ENCODE results near the gene S100A16. TPM values are rescaled to one million over a fixed set of nuclear protein-coding genes. Genes with fewer than 3 reads are reported as not detected.
"Not testable (repeated sequence)": the region's sequence is repeated elsewhere in the genome, so short reads cannot be mapped to it uniquely, and the experiment has no call there.

Gene S100A16
- total and polyA plus RNA-seq, 4 donors = 72.8 to 116 (median 84.9) TPM

GRCh38 chr1:153582836-153583235 lies 30.1 kb downstream of the S100A16 start:
- DNase-seq; H3K36me3 ChIP-seq (ENCODE audit: control insufficient read depth in 1 of 2, insufficient read depth in 2 of 2, low read length in 1 of 2); ATAC-seq (ENCODE audit: low FRiP score); H3K9me3 ChIP-seq (ENCODE audit: control insufficient read depth, low read length); H3K27me3 ChIP-seq (ENCODE audit: control insufficient read depth in 1 of 2, insufficient read depth in 2 of 2, low read length in 1 of 2); H3K4me3 ChIP-seq (ENCODE audit: low read length in 2 of 2); H3K4me1 ChIP-seq (ENCODE audit: control insufficient read depth in 1 of 2, insufficient read depth in 2 of 2, low read length in 2 of 2); H3K27ac ChIP-seq (ENCODE audit: low read depth in 1 of 2, low read length in 2 of 2); intact Hi-C loops (cut with DNase I): not testable (repeated sequence)
- WGBS, 2 donors = 93% methylated on average over 29 to 34 of the region's 34 CpGs

DNA sequence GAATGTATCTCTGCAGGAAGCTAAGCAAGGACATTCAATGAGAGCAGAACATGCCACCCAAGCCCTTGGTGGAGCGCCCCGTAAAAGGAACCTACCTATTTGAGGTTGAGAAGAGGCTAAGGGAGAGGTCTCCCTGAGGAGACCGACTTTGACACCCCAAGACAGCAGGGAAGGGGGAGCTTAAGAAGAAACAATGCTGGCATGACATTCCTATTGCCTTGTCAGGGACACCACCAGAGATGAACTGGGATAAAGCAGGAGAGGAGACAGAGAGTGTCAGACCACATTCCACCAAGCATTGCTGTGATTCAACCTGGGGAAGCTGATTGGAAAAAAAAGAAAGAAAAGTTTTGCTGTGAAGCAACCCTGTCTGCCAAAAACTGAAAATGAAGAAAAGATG lies 34.0 kb downstream of the S100A16 start:
- no peak overlapping the region for H3K27ac ChIP-seq (ENCODE audit: low read depth in 1 of 2, low read length in 2 of 2)
- H3K9me3 ChIP-seq (ENCODE audit: control insufficient read depth, low read length) = no peaks in the 10 kb centered on the region
- H3K4me1 ChIP-seq (ENCODE audit: control insufficient read depth in 1 of 2, insufficient read depth in 2 of 2, low read length in 2 of 2) = no peaks in the 10 kb centered on the region
- no peak overlapping the region for H3K4me3 ChIP-seq (ENCODE audit: low read length in 2 of 2)
- no peaks in the 10 kb centered on the region for H3K36me3 ChIP-seq (ENCODE audit: control insufficient read depth in 1 of 2, insufficient read depth in 2 of 2, low read length in 1 of 2)
- no peak for DNase-seq
- intact Hi-C loops (cut with DNase I) = loop anchor here in 1 of 2 donors (10.0 kb wide), 1 partner anchor 96 kb away; the partner anchor contains the start of genes ILF2 and NPR1
- 93 to 94% methylated on average over 3 of the region's 3 CpGs for WGBS, 2 donors
- no peak for ATAC-seq (ENCODE audit: low FRiP score)
- H3K27me3 ChIP-seq (ENCODE audit: control insufficient read depth in 1 of 2, insufficient read depth in 2 of 2, low read length in 1 of 2) = no peaks in the 10 kb centered on the region

DNA sequence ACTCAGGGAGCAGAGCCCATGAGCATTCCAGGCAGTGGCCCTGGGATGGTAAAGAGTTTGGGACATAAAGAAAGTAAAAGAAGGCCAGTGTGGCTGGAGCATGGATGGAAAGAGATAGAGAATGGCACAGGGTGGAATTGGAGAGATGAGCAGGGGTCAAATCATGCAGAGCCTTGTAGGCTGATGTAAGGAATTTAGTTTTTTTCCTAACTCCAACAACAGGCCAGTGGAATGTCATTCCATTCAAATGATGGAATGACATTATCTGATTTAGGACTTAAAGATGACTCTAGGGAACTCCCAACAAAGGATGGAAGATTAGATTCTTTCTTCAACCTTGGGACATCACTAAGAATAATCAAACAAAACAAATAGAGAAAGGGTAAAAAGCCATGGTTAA lies 34.4 kb downstream of the S100A16 start:
- Histone ChIP-seq H3K27me3 (ENCODE audit: control insufficient read depth in 1 of 2, insufficient read depth in 2 of 2, low read length in 1 of 2) (no peaks in the 10 kb centered on the region), H3K9me3 (ENCODE audit: control insufficient read depth, low read length) (no peaks in the 10 kb centered on the region), H3K27ac (ENCODE audit: low read depth in 1 of 2, low read length in 2 of 2) (no peak overlapping the region), H3K4me3 (ENCODE audit: low read length in 2 of 2) (no peak overlapping the region), H3K4me1 (ENCODE audit: control insufficient read depth in 1 of 2, insufficient read depth in 2 of 2, low read length in 2 of 2) (no peaks in the 10 kb centered on the region), H3K36me3 (ENCODE audit: control insufficient read depth in 1 of 2, insufficient read depth in 2 of 2, low read length in 1 of 2) (no peaks in the 10 kb centered on the region)
- ATAC-seq (ENCODE audit: low FRiP score) = no peak
- intact Hi-C loops (cut with DNase I) = loop anchor here in 1 of 2 donors (10.0 kb wide), 1 partner anchor 96 kb away; the partner anchor contains the start of genes ILF2 and NPR1
- DNase-seq = no peak

- Histone ChIP-seq H3K36me3 (ENCODE audit: control insufficient read depth in 1 of 2, insufficient read depth in 2 of 2, low read length in 1 of 2) (no peaks in the 10 kb centered on the region), H3K9me3 (ENCODE audit: control insufficient read depth, low read length) (no peaks in the 10 kb centered on the region), H3K4me1 (ENCODE audit: control insufficient read depth in 1 of 2, insufficient read depth in 2 of 2, low read length in 2 of 2) (no peaks in the 10 kb centered on the region), H3K27me3 (ENCODE audit: control insufficient read depth in 1 of 2, insufficient read depth in 2 of 2, low read length in 1 of 2) (no peaks in the 10 kb centered on the region), H3K4me3 (ENCODE audit: low read length in 2 of 2) (no peak overlapping the region), H3K27ac (ENCODE audit: low read depth in 1 of 2, low read length in 2 of 2) (no peak overlapping the region)
- DNase-seq = no peak
- intact Hi-C loops (cut with DNase I) = loop anchor here in 1 of 2 donors (10.0 kb wide), 1 partner anchor 97 kb away; the partner anchor contains the start of genes ILF2 and NPR1
- peak; percentile 73 for ATAC-seq (ENCODE audit: low FRiP score)
- WGBS, 2 donors = 43 to 44% methylated on average over 9 of the region's 9 CpGs
Observed at GRCh38 chr1:153577624-153578051, 35.3 kb downstream of the S100A16 start.

- no peaks in the 10 kb centered on the region for H3K27me3 ChIP-seq (ENCODE audit: control insufficient read depth in 1 of 2, insufficient read depth in 2 of 2, low read length in 1 of 2)
- H3K36me3 ChIP-seq (ENCODE audit: control insufficient read depth in 1 of 2, insufficient read depth in 2 of 2, low read length in 1 of 2) = no peaks in the 10 kb centered on the region
- no peak for ATAC-seq (ENCODE audit: low FRiP score)
- 81 to 84% methylated on average over 4 of the region's 4 CpGs for WGBS, 2 donors
- intact Hi-C loops (cut with DNase I) = loop anchor here in 1 of 2 donors (10.0 kb wide), 1 partner anchor 98 kb away; the partner anchor contains the start of genes ILF2 and NPR1
- H3K27ac ChIP-seq (ENCODE audit: low read depth in 1 of 2, low read length in 2 of 2) = no peak overlapping the region
- H3K9me3 ChIP-seq (ENCODE audit: control insufficient read depth, low read length) = no peaks in the 10 kb centered on the region
- DNase-seq = no peak
- H3K4me3 ChIP-seq (ENCODE audit: low read length in 2 of 2) = no peak overlapping the region
- H3K4me1 ChIP-seq (ENCODE audit: control insufficient read depth in 1 of 2, insufficient read depth in 2 of 2, low read length in 2 of 2) = no peaks in the 10 kb centered on the region
Observed at GRCh38 chr1:153577138-153577537, 35.8 kb downstream of the S100A16 start.

GRCh38 chr1:153575497-153575896 lies 37.4 kb downstream of the S100A16 start:
- H3K9me3 ChIP-seq (ENCODE audit: control insufficient read depth, low read length); H3K4me1 ChIP-seq (ENCODE audit: control insufficient read depth in 1 of 2, insufficient read depth in 2 of 2, low read length in 2 of 2); H3K4me3 ChIP-seq (ENCODE audit: low read length in 2 of 2); DNase-seq; H3K27me3 ChIP-seq (ENCODE audit: control insufficient read depth in 1 of 2, insufficient read depth in 2 of 2, low read length in 1 of 2); ATAC-seq (ENCODE audit: low FRiP score); H3K36me3 ChIP-seq (ENCODE audit: control insufficient read depth in 1 of 2, insufficient read depth in 2 of 2, low read length in 1 of 2); H3K27ac ChIP-seq (ENCODE audit: low read depth in 1 of 2, low read length in 2 of 2): not testable (repeated sequence)
- 93 to 97% methylated on average over 10 of the region's 10 CpGs for WGBS, 2 donors
- intact Hi-C loops (cut with DNase I) = loop anchor here in 1 of 2 donors (10.0 kb wide), 1 partner anchor 99 kb away; the partner anchor contains the start of genes ILF2 and NPR1

- not testable (repeated sequence) for H3K27ac ChIP-seq (ENCODE audit: low read depth in 1 of 2, low read length in 2 of 2); H3K27me3 ChIP-seq (ENCODE audit: control insufficient read depth in 1 of 2, insufficient read depth in 2 of 2, low read length in 1 of 2); H3K9me3 ChIP-seq (ENCODE audit: control insufficient read depth, low read length); H3K4me1 ChIP-seq (ENCODE audit: control insufficient read depth in 1 of 2, insufficient read depth in 2 of 2, low read length in 2 of 2); H3K36me3 ChIP-seq (ENCODE audit: control insufficient read depth in 1 of 2, insufficient read depth in 2 of 2, low read length in 1 of 2); ATAC-seq (ENCODE audit: low FRiP score); DNase-seq; H3K4me3 ChIP-seq (ENCODE audit: low read length in 2 of 2)
- intact Hi-C loops (cut with DNase I) = loop anchor here in 1 of 2 donors (10.0 kb wide), 1 partner anchor 100 kb away; the partner anchor contains the start of genes ILF2 and NPR1
- WGBS, 2 donors = 93 to 96% methylated on average over 24 to 35 of the region's 35 CpGs
Observed at GRCh38 chr1:153575081-153575491, 37.9 kb downstream of the S100A16 start.

GRCh38 chr1:153573351-153573750 lies 39.6 kb downstream of the S100A16 start:
- no peaks in the 10 kb centered on the region for H3K27me3 ChIP-seq (ENCODE audit: control insufficient read depth in 1 of 2, insufficient read depth in 2 of 2, low read length in 1 of 2)
- DNase-seq (no peak), ATAC-seq (ENCODE audit: low FRiP score) (no peak)
- no peak overlapping the region for H3K4me3 ChIP-seq (ENCODE audit: low read length in 2 of 2)
- peak overlapping the region in 1 of 2 donors; percentile 70 for H3K27ac ChIP-seq (ENCODE audit: low read depth in 1 of 2, low read length in 2 of 2)
- WGBS, 2 donors = 71 to 77% methylated on average over 3 of the region's 3 CpGs
- no peaks in the 10 kb centered on the region for H3K9me3 ChIP-seq (ENCODE audit: control insufficient read depth, low read length)
- no peaks in the 10 kb centered on the region for H3K4me1 ChIP-seq (ENCODE audit: control insufficient read depth in 1 of 2, insufficient read depth in 2 of 2, low read length in 2 of 2)
- intact Hi-C loops (cut with DNase I) = loop anchor here (5.0 to 10.0 kb wide), 3 partner anchors 39 to 101 kb away; partner anchors contain the start of genes ILF2 (in 1 of the 2), NPR1 (in 1 of the 2), S100A14 (in 1 of the 2) and S100A16 (in 1 of the 2)
- H3K36me3 ChIP-seq (ENCODE audit: control insufficient read depth in 1 of 2, insufficient read depth in 2 of 2, low read length in 1 of 2) = no peaks in the 10 kb centered on the region

DNA sequence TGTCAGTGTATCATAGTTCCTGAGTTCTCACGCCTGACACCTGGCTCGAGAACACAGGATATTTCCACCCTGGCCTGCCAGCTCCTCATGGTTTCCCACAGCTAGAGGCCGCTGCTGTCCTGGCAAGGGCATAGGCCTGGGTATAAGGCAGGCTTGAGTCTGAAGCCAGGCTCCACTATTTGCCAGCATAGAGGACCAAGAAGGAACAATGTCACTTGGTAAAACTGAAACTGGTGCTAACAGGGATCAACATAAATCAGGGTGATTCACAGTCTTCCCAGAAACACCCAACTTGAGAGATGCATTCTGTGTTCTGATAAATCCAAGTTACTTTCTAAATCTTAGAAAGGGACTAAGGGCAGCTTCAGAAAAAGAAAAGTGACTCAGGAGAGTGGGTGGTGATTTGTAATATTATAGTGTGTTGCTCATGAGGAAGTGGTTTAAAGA lies 40.3 kb downstream of the S100A16 start:
- H3K4me1 ChIP-seq (ENCODE audit: control insufficient read depth in 1 of 2, insufficient read depth in 2 of 2, low read length in 2 of 2) = no peaks in the 10 kb centered on the region
- intact Hi-C loops (cut with DNase I) = loop anchor here (5.0 to 10.0 kb wide), 3 partner anchors 40 to 102 kb away; partner anchors contain the start of genes ILF2 (in 1 of the 2), NPR1 (in 1 of the 2), S100A14 (in 1 of the 2) and S100A16 (in 1 of the 2)
- ATAC-seq (ENCODE audit: low FRiP score) (peak; percentile 91), DNase-seq (peak; percentile 89 to 90)
- H3K9me3 ChIP-seq (ENCODE audit: control insufficient read depth, low read length) = no peaks in the 10 kb centered on the region
- H3K36me3 ChIP-seq (ENCODE audit: control insufficient read depth in 1 of 2, insufficient read depth in 2 of 2, low read length in 1 of 2) = no peaks in the 10 kb centered on the region
- 0 to 1% methylated on average over 3 of the region's 3 CpGs for WGBS, 2 donors
- no peak overlapping the region for H3K4me3 ChIP-seq (ENCODE audit: low read length in 2 of 2)
- H3K27ac ChIP-seq (ENCODE audit: low read depth in 1 of 2, low read length in 2 of 2) = peak overlapping the region in 1 of 2 donors; percentile 52
- H3K27me3 ChIP-seq (ENCODE audit: control insufficient read depth in 1 of 2, insufficient read depth in 2 of 2, low read length in 1 of 2) = no peaks in the 10 kb centered on the region
